NCI-H2196 (cell line): ENCODE measurements around the gene RIMS4.
A peak's percentile ranks its signal among the peaks of the same experiment; 100 is the strongest.
"Not testable (repeated sequence)": the region's sequence is repeated elsewhere in the genome, so short reads cannot be mapped to it uniquely, and the experiment has no call there.

Experiments
- DNase-seq: peaks from one replicate; lab custom pipeline; 2025; ENCODE audit not compliant: unreplicated experiment; lab: John Stamatoyannopoulos, UW

Gene RIMS4

DNA sequence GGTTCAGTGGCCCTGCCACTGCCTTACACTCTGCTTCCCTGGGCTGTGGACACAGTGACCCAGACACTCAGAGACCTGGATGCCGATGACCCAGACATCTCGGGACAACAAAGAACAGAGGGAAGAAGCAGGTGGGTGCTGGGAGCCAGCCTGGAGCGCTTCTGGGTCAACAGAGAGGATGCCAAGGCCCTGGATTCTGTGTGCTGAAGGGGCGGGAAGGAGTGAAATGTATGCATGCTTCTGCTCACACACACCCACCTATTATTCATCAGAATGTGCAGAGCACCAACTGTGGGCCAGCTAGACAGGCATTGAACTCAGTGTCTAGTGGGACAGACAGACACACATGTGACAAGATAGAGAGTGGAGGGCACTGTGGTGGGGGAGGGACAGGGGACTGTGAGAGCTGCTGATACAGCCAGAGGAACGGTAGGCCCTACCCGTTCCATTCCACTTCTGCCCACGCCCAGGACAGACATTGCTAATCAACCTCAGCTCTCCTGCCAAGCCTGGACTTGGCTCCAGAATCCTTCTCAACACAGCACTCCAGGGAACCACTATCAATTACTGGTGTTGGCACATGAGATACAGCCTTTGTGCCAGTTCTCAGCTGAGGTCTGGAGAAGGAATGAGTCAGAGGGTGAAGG, 44.5 kb downstream of the RIMS4 start:
- DNase-seq: peak; percentile 82

DNA sequence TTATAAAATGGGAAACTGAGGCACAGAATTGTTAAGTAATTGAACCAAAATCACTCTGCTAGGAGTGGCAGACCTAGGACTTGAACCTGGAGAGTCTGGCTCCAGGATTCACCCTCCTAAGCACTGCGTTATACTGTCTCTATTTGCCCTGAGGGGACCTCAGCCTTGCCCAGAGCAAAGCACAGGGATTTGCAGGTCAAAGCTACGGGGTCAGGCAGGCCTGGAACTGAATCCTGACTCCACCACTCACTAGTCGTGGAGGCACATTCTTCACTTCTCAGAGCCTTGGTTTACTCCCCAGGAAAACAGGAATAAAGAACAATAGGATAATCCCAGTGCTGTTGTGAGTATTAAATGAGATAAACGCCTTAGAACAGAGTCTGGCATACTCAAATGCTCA, 45.3 kb downstream of the RIMS4 start:
- DNase-seq: no peak

DNA sequence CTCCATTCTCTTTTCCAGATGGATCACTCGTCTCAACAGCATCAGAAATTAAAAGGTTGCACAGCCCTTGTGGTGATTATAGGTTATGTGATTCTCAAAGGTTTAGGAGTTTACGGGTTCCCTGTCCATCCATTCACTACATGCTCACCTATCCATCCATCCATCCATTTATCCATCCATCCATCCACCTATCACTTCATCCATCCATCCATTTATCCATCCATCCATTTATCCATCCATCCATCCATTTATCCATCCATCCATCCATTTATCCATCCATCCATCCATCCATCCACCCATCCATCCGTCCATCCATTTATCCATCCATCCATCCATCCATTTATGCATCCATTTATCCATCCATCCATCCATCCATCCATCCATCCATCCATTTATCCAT, 46.5 kb downstream of the RIMS4 start:
- not testable (repeated sequence) for DNase-seq

DNA sequence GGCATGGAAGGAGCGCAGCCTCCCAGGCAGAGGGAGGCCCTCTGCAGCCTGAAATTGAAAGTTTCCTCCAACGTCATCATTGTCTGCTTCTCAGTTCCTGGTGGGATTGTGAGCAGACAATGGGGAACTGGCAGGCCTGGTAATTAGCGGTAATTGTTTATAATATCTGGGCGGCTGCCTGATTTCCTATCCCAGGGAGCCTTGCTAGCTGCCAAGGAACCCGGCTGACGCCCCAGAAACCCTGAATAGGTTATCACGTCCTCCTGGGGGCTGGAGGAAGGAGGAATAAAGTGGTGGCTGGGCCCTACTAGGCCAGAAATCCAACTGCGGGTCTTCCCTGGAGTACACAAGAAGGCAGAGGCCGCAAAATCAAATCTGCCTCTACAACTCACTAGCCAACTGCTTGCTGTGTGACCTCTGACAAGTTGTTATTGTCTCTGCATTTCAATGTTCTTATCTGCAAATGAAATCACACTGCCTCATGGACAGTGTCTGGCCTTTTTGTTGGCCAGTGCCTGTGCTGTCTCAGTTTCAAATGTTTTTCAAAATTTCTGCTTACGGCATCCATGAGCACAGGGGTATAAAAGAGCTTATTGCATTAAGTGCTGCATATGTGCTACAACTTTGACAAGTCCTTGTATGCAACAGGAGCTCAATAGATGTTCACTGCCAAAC, 47.7 kb downstream of the RIMS4 start:
- DNase-seq: no peak

DNA sequence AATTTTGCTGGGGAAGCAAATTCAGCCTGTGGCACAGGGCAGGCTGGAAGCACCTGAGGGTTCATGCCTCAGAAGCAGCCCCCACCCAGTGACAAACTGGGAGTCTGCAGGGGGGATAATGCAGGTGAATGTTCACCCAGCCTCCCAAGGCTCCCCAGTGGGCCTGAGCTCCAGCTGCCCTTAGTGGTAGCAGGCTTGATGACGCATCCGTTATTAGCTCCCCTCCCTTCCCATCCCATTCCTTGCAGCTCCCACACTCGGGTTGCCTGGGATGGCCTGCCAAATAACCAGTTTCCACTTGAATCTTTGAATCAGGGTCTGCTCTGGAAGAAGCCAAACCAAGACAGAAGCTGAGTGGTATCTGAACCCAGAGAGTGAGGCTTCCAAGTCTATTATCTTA, 48.9 kb downstream of the RIMS4 start:
- DNase-seq: no peak

DNA sequence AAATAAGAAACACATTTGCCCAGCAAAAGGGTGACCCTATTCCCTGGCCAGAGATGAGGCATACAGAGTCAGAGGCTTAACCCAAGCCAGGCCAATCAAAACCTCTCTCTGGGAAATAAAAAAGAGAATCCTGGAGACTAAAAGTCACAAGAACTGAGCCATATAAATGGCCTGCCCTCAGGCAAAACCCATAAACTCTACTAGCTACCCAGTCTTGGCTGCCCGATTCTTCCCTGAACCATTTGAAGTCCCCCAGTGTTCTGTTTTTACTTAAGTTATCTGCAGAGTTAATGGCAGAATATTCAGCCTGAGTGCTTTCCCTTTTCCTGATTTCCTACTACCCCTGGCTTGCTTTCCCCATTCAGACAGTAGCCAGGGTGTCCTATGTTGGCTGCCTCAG, 50.8 kb downstream of the RIMS4 start:
- no peak for DNase-seq

DNA sequence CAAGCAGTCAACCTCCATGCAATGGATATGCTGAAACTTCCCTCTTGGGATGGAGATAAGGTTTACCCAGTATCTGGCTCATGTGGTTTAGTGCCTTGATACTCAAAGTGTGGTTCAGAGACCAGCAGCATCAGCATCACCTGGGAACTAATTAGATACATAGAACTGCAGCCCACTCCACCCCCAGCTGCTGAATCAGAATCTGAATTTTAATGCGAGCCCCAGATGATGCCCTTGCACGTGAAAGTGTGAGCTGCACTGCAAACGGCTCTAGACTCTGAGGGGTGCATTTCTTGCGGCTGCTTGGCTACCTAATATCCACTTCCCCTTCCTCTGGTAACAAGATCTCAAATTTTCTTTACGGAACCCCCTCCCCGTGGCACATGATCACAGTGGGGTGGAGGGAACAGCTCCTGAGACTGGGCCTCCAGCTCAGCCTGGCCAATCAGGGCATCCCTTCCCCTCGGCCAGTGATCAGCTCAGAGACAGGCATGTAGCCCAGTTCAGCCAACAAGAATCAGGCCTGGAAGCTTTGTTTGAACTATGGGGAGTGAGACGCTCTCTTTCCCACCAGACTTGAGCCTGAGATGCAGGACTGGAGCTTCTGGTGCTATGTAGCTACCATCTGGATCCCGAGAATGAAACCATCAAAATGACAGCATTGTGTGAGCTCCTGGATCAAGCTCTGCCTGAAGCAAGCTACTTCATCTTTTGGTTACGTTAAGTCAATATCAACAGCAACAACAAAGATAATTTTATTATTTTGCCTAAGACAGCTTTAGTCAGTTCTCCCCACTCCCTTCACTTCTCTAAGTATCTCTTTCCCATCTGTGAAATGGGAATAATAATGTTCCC, 51.9 kb downstream of the RIMS4 start:
- no peak for DNase-seq

DNA sequence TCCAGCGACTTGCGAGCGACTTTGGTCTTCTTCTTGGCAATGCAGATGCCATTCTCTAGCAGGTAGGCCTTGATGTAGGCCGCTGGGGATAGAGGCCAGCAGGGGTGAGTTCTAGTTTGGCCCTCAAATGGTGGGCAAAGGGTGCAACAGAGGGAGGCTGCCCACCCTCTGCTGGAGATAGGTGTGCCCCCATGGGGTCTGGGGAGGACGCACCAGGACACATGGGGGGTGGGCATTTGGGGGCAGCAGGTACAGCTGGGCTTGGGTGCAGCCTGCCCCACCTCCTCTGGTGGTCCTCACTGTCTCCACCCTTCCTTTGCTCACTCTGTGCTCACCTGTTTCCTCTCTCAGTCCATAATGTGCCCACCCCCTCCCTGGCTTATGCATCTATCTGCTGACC, 53.4 kb downstream of the RIMS4 start:
- no peak for DNase-seq

DNA sequence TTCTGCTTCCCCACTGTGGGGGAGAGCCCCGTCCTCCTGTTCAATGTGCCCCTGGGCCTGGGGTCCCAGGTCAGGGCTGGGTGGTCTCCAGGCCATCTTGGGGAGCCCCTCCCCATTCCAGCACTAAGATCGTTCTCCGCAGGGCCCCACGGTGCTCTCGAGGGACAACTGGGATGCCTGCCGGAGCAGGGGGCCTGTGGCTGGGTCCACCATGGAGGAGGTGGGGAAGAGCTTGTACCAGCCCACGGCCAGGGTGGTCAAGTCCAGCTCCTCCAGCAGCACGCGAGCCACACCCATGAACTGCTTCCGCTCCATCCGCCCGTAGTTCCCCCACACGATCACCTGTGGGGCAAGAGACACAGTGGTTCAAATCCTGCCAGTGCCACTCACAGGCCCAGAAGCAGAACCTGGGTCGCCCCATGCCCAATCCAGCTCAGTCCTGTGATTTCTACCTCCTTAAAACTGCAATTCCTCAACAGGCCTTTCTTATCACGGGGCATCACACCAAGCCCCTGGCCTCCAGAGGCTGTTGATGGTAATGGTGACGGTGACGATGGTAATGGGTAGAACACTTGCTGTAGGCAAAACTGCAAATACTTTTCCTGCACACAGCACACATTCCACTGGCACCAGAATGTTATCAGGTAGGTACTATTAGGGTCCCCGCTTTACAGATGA, 54.2 kb downstream of the RIMS4 start:
- DNase-seq: no peak

DNA sequence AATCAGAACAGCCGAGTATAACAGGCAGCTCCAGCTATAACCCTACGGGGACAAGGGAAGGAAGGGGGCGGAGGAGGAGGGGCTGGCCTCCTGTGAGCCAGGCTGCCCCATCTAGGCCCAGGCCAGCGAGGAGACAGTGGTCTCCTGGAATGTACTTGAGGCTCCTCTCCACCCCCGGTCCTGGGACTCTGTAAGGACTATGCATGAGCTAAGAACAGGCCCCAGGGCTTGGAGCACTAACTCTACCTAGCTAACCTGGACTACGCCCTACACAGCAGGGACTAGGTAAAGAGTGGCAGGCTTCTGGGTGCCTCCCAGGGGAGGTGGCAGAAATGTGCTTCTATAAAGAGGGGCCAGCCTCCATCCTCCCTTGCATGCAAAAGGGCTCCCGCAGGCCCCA, 55.8 kb downstream of the RIMS4 start:
- DNase-seq: no peak

DNA sequence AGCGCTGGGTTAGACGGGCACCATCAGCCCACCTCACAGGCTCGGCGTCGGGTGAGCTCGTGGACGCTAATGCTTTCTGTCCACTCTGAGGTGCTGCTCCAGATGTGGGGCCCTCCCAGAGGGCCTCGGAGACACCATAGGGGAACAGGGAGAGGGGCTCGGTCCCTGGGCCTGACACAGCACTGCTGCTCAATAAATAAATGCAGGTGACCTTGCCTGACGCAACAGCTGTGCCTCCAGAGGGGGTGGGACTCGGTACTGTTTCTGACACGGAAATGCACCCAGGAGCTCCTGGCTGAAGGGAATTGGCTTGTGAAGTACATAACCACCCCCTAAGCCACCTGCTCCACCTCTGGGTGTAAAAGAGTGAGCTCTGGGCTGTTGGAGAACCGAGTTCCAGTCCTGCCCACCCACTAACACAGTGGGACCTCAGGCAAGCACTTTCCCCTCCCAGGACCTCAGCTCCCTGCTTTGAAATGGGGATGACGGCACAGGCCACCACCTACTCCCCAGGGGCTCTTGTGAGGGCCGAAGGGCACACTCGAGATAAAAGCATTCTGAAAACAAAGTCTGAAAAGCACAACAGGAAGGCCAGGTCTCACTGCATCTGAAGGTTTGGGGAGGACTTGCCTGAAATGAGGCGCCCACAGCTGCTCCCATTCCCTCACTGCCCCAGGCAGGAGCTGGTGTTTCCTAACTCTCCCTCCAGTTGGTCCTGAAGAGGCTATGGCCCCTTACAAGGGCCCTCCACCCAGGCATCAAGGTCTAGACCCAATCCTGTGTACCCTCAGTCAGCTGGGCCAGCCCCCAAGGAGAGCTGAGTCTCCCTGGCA, 58.0 kb downstream of the RIMS4 start:
- DNase-seq: no peak

DNA sequence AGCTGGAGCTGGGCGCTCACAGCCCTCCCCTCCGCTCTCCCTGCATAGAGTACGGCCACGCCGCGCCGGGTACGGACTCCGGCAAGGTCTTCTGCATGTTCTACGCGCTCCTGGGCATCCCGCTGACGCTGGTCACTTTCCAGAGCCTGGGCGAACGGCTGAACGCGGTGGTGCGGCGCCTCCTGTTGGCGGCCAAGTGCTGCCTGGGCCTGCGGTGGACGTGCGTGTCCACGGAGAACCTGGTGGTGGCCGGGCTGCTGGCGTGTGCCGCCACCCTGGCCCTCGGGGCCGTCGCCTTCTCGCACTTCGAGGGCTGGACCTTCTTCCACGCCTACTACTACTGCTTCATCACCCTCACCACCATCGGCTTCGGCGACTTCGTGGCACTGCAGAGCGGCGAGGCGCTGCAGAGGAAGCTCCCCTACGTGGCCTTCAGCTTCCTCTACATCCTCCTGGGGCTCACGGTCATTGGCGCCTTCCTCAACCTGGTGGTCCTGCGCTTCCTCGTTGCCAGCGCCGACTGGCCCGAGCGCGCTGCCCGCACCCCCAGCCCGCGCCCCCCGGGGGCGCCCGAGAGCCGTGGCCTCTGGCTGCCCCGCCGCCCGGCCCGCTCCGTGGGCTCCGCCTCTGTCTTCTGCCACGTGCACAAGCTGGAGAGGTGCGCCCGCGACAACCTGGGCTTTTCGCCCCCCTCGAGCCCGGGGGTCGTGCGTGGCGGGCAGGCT, 60.1 kb downstream of the RIMS4 start:
- DNase-seq: no peak

DNA sequence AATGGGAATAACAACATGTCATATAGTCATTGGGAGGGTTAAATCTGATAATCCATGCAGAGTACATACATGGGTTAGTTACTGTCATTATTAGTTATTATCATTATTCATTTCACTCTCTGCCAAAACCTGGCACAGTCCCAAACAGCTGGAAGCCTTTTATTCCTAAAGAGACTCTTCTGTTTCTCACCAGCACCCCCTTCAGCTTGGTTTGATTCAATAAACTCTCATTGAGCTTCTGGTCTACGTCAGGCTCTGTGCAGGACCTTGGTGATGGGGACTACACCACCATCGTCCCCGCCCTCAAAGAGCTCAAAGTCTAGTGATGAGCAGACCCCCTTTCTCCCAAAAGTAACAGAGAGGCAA, 62.4 kb downstream of the RIMS4 start:
- DNase-seq: peak; percentile 37

DNA sequence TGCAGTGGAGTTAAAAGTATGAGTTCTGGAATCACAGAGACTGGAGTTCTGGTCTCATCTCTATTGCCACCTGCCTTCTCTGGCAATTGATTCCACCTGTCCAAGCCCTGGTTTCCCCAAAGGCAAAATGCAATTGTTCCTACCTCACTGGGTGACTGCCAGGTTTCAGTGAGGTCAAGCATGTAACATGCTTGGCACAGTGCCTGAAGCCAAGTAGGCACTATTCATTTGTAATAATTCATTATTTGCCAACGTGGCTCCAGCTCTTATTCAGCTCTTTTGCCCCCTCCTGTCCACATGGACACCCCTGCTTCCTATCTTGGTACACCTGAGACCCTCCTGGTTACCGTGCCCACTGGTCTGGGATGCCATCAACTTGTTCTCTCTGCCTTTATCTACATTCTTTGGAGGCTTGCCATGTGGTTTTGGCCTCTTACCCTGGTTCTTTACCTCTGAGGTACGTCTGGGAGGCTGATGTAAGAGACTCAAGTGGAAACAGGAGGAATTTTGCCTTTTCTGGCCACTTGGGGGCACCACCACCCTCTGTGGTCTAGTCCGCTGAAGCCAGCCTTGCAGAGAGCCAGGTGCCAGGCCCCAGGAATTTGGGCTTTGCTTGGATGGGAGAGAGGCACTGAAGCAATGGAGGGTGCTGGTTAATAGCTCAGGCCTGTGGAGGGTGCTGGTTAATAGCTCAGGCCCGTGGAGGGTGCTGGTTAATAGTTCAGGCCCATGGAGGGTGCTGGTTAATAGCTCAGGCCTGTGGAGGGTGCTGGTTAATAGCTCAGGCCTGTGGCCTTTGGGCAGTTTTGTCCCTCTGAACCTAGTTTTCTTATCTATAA, 63.0 kb downstream of the RIMS4 start:
- DNase-seq: peak; percentile 97

DNA sequence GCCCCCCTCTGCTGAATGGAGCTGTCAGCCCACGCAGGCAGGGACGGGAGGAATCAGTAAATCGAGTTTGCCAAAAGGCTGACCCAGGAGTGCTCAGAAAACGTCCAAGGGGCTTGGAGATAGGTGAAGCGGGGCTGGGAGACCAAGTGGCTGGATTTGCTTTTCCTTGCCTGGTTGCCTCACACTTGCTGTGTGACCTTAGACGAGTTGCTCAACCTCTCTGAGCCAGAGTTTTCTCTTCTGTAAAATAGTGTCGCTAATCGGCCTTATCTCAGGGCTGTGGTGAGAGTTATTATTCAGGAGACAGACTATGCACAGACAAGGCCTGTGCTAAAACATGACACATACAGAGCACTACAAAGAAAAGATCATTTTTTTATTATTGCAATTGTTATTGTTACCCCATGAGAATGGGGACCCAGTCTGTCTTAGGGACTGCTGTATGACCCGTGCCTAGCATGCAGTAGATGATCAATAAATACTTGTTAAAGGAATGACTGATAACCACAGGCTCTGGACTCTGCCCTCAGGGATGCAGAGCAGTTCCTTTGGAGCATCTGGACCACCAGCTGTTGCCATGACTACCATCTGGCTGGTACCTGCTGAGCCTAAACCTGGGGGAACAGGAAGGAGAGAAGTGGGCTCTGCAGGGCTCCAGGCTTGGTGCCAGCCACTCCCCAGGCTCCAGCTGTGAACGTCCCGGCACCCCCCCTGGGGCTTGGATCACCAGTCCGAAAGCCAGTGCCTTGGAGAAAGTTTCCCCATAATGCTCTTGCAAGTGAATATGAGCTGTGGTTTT, 63.8 kb downstream of the RIMS4 start:
- DNase-seq: peak; percentile 94

DNA sequence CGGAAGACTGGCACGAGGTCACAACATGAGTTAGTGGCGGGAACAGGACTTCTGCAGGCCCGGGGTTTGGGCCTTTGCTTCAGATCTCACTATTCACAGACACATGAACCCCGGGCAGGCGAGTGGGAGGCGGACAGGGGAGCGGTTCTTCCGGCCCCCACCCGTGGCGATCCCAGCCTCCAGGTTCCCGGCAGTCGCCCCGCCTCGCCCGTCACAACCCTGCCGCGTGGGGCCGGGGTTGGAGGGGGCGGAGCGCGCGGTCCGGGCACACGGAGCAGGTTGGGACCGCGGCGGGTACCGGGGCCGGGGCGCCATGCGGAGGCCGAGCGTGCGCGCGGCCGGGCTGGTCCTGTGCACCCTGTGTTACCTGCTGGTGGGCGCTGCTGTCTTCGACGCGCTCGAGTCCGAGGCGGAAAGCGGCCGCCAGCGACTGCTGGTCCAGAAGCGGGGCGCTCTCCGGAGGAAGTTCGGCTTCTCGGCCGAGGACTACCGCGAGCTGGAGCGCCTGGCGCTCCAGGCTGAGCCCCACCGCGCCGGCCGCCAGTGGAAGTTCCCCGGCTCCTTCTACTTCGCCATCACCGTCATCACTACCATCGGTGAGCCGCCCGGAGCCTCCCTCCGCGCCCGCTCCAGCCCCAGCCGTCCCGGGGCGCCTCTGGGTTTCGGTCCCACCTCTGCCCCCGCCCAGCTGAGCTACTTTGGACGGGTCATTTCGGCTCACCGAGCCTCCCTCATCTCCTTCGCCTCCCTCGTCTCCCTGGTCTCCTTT, 64.6 kb downstream of the RIMS4 start, which contains the start of gene KCNK15:
Gene KCNK15 (plus strand): TSS at position 268 of the 769 bp plus-strand sequence. CDS start 46 bp downstream, at position 314.
- no peak for DNase-seq

DNA sequence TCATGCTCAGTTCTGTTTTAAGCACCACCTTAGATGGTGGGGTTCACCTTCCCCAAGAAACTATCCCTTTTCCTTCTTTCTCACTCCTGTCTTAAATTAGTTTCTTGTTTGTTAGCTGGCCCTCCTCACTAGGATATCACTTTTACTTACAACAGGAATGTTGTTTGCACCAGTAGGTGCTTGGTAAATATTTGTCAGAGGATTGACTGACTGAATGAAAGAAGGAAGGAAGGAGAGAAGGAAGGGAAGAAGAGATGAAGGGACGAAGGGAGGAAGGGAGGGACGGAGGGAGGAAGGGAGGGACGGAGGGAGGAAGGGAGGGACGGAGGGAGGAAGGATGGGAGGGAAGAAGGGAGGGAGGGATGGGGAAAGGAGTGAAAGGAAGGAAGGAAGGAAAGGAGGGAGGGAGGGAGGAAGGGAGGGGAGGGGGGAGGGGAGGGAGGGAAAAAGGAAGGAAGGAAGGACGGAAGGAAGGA, 65.2 kb downstream of the RIMS4 start:
- no peak for DNase-seq
